ENCODE measurements around the gene TOMM5. TPM values are rescaled to one million over a fixed set of nuclear protein-coding genes. Genes with fewer than 3 reads are reported as not detected.

The TOMM5 gene
- total and polyA plus RNA-seq, 2 experiments from 2014 or later: 63.3 to 264 TPM

- no peak overlapping the region for H3K27ac ChIP-seq
- no peaks in the 10 kb centered on the region for H3K27me3 ChIP-seq
- no peak for DNase-seq (ENCODE audit: low read depth in 1 of 2, low spot score in 1 of 2)
- no peaks in the 10 kb centered on the region for H3K9me3 ChIP-seq (ENCODE audit: low read depth)
- no peak for TF ChIP-seq CTCF (IDR thresholded peaks at IDR 0.05; ENCODE audit: low read depth, low read length)
- peaks cover under 1% of the 10 kb centered on the region for H3K36me3 ChIP-seq
- H3K4me1 ChIP-seq (ENCODE audit: low read depth): no peaks in the 10 kb centered on the region
- H3K4me3 ChIP-seq: no peak overlapping the region
These were observed 49.5 kb downstream of the TOMM5 start for GRCh38 chr9:37542895-37543294.

- Histone ChIP-seq H3K4me1 (ENCODE audit: low read depth) (no peaks in the 10 kb centered on the region), H3K27me3 (no peaks in the 10 kb centered on the region), H3K27ac (no peak overlapping the region), H3K4me3 (no peak overlapping the region), H3K36me3 (peaks cover 4% of the 10 kb centered on the region), H3K9me3 (ENCODE audit: low read depth) (no peaks in the 10 kb centered on the region)
- DNase-seq (ENCODE audit: low read depth in 1 of 2, low spot score in 1 of 2): no peak
- no peak for TF ChIP-seq CTCF (IDR thresholded peaks at IDR 0.05; ENCODE audit: low read depth, low read length)
These were observed 49.9 kb downstream of the TOMM5 start for GRCh38 chr9:37542488-37542887.

DNA sequence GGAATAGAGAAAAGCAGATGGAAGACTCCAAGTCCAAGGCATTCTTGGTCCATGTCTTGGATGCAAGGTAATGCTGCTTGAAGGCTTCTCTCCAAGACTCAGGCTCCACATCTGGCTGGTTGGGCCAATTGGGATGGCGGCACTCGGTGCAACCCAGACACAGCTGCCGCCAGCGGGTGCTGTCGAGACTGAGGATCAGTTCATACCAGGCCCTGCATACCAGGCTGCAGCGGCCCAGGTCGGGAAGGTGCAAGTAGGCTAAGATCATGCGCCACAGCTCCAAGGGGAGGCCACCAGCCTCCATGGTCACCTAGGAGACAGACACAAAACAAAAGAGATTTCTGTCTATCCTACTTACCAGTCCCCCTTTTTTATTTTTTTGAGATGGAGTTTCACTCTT, 50.9 kb downstream of the TOMM5 start:
- H3K27ac ChIP-seq: no peak overlapping the region
- H3K36me3 ChIP-seq: peaks cover 10% of the 10 kb centered on the region
- H3K9me3 ChIP-seq (ENCODE audit: low read depth): no peaks in the 10 kb centered on the region
- H3K27me3 ChIP-seq: no peaks in the 10 kb centered on the region
- no peaks in the 10 kb centered on the region for H3K4me1 ChIP-seq (ENCODE audit: low read depth)
- H3K4me3 ChIP-seq: no peak overlapping the region
- no peak for TF ChIP-seq CTCF (IDR thresholded peaks at IDR 0.05; ENCODE audit: low read depth, low read length)
- DNase-seq (ENCODE audit: low read depth in 1 of 2, low spot score in 1 of 2): no peak

DNA sequence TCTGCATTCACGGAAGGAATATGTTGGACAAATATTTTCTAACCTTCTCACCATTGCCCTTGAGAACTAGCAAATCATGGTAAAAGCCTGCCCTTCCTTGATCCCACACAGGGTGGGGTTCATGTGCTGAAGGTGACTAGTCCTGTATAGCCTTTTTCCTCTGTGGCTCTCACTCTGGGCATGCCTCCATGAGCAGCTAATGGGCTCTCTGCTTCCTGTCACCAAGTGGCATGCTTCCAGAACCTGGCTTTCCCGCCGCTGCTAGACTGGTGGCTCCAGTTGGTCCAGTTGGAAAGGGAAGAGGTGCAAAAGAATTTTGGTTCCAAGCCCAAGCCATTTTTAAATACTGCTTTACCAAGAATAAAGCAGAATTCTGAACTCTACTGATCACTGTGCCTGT, 51.8 kb downstream of the TOMM5 start:
- Histone ChIP-seq H3K4me3 (no peak overlapping the region), H3K27me3 (no peaks in the 10 kb centered on the region), H3K36me3 (peaks cover 12% of the 10 kb centered on the region), H3K4me1 (ENCODE audit: low read depth) (no peaks in the 10 kb centered on the region), H3K27ac (no peak overlapping the region), H3K9me3 (ENCODE audit: low read depth) (no peaks in the 10 kb centered on the region)
- DNase-seq (ENCODE audit: low read depth in 1 of 2, low spot score in 1 of 2): no peak
- TF ChIP-seq CTCF (IDR thresholded peaks at IDR 0.05; ENCODE audit: low read depth, low read length): no peak

DNA sequence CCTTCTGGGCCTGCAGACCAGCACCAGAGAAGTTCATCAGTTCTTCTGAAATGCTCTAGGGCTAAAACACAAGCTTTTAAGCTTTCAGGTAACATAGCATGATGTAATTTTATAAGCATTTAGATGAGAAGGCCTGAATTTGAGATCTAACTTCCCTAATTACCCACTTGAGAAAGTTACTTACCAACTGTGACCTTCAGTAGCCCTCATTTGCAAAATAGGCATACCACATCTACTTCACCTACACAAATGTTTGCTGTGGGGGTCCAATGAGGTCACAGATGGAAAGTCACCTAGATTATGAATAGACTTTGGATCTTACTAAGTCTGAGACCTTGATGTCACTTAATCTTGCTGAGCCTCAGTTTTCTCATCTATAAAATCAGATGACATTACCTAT, 52.8 kb downstream of the TOMM5 start:
- no peaks in the 10 kb centered on the region for H3K4me1 ChIP-seq (ENCODE audit: low read depth)
- H3K36me3 ChIP-seq: peaks cover 14% of the 10 kb centered on the region
- no peak for DNase-seq (ENCODE audit: low read depth in 1 of 2, low spot score in 1 of 2)
- no peaks in the 10 kb centered on the region for H3K27me3 ChIP-seq
- H3K4me3 ChIP-seq: no peak overlapping the region
- no peaks in the 10 kb centered on the region for H3K9me3 ChIP-seq (ENCODE audit: low read depth)
- H3K27ac ChIP-seq: no peak overlapping the region
- no peak for TF ChIP-seq CTCF (IDR thresholded peaks at IDR 0.05; ENCODE audit: low read depth, low read length)

Other genes with a start within 250 kb of the TOMM5 start
- gene GRHPR, start 169.9 kb downstream of the TOMM5 start, total RNA-seq: 335 and 376 TPM in 2 replicates
- gene GRHPR, start 169.9 kb downstream of the TOMM5 start, polyA plus RNA-seq: 252 and 280 TPM in 2 replicates
- 16.2 and 24.9 TPM in 2 replicates for gene ZBTB5, start 127.1 kb downstream of the TOMM5 start, total RNA-seq
- 6.7 and 10.9 TPM in 2 replicates for gene ZBTB5, start 127.1 kb downstream of the TOMM5 start, polyA plus RNA-seq
- 15.1 and 18.2 TPM in 2 replicates for gene POLR1E, start 106.6 kb downstream of the TOMM5 start, total RNA-seq
- gene POLR1E, start 106.6 kb downstream of the TOMM5 start, polyA plus RNA-seq: 7.6 and 7.8 TPM in 2 replicates
- 19.8 and 25.6 TPM in 2 replicates for gene FBXO10, start 16.2 kb downstream of the TOMM5 start, total RNA-seq
- 10.6 and 13.4 TPM in 2 replicates for gene FBXO10, start 16.2 kb downstream of the TOMM5 start, polyA plus RNA-seq
- 0.15 and 1.5 TPM in 2 replicates for gene FRMPD1, start 58.4 kb upstream of the TOMM5 start, total RNA-seq
- 0.32 TPM in 1 of 2 replicates, not detected in the other for gene FRMPD1, start 58.4 kb upstream of the TOMM5 start, polyA plus RNA-seq
- gene TRMT10B, start 161.2 kb upstream of the TOMM5 start, total RNA-seq: 4.1 and 4.5 TPM in 2 replicates
- gene TRMT10B, start 161.2 kb upstream of the TOMM5 start, polyA plus RNA-seq: 8.8 and 12.5 TPM in 2 replicates
- 51.6 and 55.2 TPM in 2 replicates for gene EXOSC3, start 192.5 kb upstream of the TOMM5 start, total RNA-seq
- 38.0 and 48.0 TPM in 2 replicates for gene EXOSC3, start 192.5 kb upstream of the TOMM5 start, polyA plus RNA-seq
- gene DCAF10, start 208.2 kb upstream of the TOMM5 start, total RNA-seq: 19.6 and 23.1 TPM in 2 replicates
- gene DCAF10, start 208.2 kb upstream of the TOMM5 start, polyA plus RNA-seq: 22.9 and 25.2 TPM in 2 replicates